ENCODE results near the gene DDX27. TPM values are rescaled to one million over a fixed set of nuclear protein-coding genes. Genes with fewer than 3 reads are reported as not detected.

DDX27 gene
- total and polyA plus RNA-seq, 2 of the 13 experiments (the other 11 are each of a cell fraction or from before 2014, with no cell fraction given): 42.6 to 72.8 TPM

- TF ChIP-seq YEATS4 (CRISPR knock-in tag; IDR thresholded peaks at IDR 0.05; ENCODE audit: borderline replicate concordance) (peak; percentile 100), ZNF333 (CRISPR knock-in tag; IDR thresholded peaks at IDR 0.05; ENCODE audit: borderline replicate concordance) (peak; percentile 75; the same call in 1 of the 2 replicates), THAP7 (CRISPR knock-in tag; IDR thresholded peaks at IDR 0.05) (peak; percentile 83), MEIS1 (CRISPR knock-in tag; IDR thresholded peaks at IDR 0.05; ENCODE audit: borderline replicate concordance) (no peak; the same call in none of the 2 replicates), ZNF503 (CRISPR knock-in tag; IDR thresholded peaks at IDR 0.05) (peak; percentile 89), ARID2 (CRISPR knock-in tag; IDR thresholded peaks at IDR 0.05; ENCODE audit: borderline replicate concordance) (peak; percentile 93), TSC22D2 (CRISPR knock-in tag; IDR thresholded peaks at IDR 0.05; ENCODE audit: borderline replicate concordance) (peak; percentile 96), MED1 (CRISPR knock-in tag; IDR thresholded peaks at IDR 0.05) (peak; percentile 86), HDAC1 (CRISPR knock-in tag; IDR thresholded peaks at IDR 0.05) (peak; percentile 83; the same call in 1 of the 2 replicates), U2AF2 (IDR thresholded peaks at IDR 0.05; ENCODE audit: low read depth, low read length) (peak; percentile 61; the same call in 1 of the 2 replicates), U2AF1 (optimal IDR thresholded peaks at IDR 0.05; ENCODE audit: low read depth, low read length) (peak; percentile 96), ZNF501 (CRISPR knock-in tag; IDR thresholded peaks at IDR 0.05) (peak; percentile 91), ZNF24 (IDR thresholded peaks at IDR 0.05) (peak; percentile 77), GFI1 (CRISPR knock-in tag; IDR thresholded peaks at IDR 0.05; ENCODE audit: borderline replicate concordance) (peak; percentile 76; the same call in 1 of the 2 replicates), ZNF574 (CRISPR knock-in tag; IDR thresholded peaks at IDR 0.05) (peak; percentile 96), MTF1 (CRISPR knock-in tag; IDR thresholded peaks at IDR 0.05) (peak; percentile 96), HDAC6 (IDR thresholded peaks at IDR 0.05; ENCODE audit: low read depth, low read length) (no peak; the same call in 1 of the 2 replicates), ZNF546 (CRISPR knock-in tag; conservative IDR thresholded peaks at IDR 0.05) (peak; percentile 96), SOX6 (IDR thresholded peaks at IDR 0.05) (no peak), SOX6 (CRISPR knock-in tag; IDR thresholded peaks at IDR 0.05) (peak; percentile 86), CSRNP2 (CRISPR knock-in tag; conservative IDR thresholded peaks at IDR 0.05; ENCODE audit: low read depth) (0 out of 2 replicates have a peak, but pooled peaks have one; percentile 23), ZFP36L1 (CRISPR knock-in tag; IDR thresholded peaks at IDR 0.05) (peak; percentile 85), ZNF607 (CRISPR knock-in tag; IDR thresholded peaks at IDR 0.05; ENCODE audit: borderline replicate concordance) (peak; percentile 93; the same call in 1 of the 2 replicates)
Observed at GRCh38 chr20:49278036-49278817, 59.0 kb downstream of the DDX27 start, which contains the start of gene ZNFX1 (continued).
